Hematopoietic multipotent progenitor cell treated with erythropoietin and hydrocortisone succinate and interleukin-3 and kit ligand, for 6 days (in vitro differentiated cells): Measurements from ENCODE around the gene EGLN3.
"Not testable (repeated sequence)": the region's sequence is repeated elsewhere in the genome, so short reads cannot be mapped to it uniquely, and the experiment has no call there.

Experiments used
- DNase-seq: peaks from one replicate; pipeline ENCODE4 v3.0.0-alpha.2; 2015

EGLN3 gene

DNA sequence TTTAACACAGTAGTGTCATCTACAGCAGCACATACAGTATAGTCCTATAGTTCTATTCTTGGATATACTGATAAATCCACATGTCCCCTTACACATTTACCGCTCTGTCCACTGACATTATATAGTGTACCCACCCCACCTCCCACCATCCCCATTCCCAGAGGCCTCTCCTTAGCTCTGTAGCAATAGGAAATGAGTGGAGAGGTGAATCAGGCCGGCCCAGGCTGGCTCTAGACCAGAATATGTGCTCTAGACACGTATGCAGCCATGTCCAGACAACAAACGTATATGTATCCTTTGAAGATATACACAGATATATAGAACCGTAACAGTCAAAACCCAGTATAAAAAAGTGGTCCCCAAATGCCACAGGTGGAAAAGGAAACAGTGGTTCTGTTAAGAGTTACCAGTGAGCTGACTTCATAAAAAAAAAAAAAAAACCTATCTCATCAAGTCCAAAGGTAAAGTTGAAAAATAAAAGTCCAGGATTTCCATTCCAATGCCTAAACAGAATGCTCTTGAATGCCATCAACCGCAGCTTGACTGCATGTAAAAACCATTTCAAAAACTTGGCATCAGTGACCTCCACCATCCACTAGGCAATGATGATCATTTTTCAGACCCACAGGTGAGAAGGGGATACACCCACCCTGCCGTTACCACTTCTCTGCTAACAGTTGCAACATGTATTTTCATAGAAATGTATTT, 16.7 kb downstream of the EGLN3 start:
- no peak for DNase-seq

DNA sequence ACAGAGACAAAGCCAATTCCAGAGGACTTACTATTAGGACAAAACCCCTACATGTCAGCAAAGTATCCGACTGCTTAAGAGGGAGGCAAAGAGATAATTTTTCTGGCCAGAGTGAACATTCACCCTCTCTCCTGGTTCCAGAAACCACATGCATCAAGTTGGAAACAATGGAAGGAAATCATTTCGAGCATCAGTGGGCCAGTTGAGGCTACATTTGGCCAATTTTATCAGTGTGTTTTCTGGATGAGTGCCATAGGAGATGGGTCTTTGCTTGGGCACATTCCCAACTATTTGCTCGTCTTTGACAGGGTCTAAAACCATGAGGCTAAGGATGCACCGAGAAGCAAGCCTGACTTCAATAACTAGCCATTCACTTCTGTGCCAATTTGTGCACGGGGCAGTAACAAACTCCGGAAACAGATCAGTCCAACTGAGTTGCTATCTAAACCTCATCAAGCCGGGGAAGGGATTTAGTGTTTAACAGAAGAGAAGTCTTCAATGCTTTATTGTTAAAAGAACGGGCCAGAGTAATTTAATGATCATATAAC, 17.4 kb downstream of the EGLN3 start:
- no peak for DNase-seq

DNA sequence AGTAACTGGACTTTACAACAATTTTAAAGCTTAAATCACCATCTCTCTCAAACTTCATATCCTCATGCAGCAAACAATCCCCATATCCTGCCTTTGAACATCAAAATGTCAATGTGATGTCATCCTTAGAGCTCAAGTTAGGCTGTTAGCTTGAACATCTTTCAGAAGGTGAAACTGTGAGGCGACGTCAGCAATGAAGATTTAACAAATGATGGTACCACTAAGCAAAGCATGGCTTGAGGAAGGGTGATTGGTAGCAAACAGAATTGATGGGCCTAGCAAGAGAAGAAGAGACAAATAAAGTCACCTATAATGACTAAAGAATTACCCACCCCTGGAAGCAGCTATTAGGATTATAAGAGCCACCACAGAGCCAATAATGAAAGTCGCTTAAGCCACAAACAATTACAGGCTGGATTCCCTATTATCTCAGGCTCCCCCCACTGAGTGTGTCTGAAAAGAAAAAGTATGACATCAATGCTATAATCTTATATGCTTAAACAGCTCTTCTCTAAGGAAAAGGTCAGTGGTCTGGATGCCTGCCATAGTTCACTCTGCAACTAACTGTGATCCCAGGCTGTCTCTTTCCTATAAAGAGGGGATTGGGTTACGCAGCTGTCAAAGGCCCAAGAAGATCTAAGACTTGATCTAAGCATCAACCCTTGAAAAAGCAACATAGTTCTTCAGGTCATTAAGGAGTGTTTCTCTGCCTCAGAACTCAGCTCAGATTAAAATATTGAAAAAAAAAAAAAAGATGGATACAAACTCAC, 18.1 kb downstream of the EGLN3 start:
- DNase-seq: no peak

DNA sequence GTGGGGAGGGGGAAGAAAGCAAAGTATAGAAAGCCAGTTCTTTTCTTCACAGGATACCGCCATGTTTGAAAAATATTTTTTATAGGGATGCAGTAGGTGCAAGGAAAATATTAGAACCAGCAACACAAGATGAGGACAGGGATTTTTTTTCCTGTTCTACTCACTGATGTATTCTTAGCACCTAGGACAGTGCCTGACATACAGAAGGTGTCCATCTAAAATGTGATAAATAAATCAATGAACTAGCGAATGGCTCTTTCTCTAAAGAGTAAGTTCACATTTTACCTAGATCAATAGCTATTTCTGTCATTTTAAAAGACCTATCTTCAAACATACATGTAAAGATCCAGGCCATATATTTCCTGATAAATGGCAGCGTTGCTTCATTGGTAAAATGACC, 18.8 kb downstream of the EGLN3 start:
- no peak for DNase-seq

DNA sequence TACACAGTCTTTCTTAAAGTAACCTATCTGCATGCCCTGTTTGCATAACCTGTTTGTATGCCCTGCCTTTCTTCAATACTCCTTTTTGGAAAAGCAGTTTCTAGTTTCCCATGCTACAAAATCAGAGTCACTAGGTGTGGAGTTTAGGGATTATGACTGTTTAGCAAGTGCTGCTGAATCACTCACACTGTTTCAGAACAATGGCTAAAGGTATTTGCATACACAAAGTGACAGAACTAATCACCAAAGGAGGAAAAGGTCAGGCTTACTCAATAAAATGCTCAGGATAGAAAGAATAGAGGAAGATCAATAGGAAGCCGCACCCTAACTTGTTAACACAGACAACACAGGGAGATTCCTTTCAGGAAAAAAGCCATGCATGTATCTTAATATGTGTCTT, 19.4 kb downstream of the EGLN3 start:
- no peak for DNase-seq

DNA sequence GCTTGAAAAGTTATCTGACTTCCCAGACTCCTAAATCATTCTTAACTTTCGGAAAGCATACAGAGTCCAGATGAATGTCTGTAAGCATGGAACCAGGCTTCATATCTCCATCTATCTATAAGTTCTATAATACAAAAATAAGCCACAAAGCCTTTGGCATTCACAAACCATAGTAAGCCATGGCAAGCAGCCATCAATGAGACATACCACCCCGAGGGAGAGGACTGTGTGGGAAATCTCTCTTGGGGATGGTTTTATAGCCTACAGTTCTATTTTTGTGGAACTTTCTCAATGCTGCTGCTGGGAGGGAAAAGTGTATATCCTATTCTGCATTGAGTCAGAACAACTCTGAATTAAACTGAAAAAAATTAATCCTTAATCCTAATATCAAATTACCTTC, 20.4 kb downstream of the EGLN3 start:
- DNase-seq: no peak

DNA sequence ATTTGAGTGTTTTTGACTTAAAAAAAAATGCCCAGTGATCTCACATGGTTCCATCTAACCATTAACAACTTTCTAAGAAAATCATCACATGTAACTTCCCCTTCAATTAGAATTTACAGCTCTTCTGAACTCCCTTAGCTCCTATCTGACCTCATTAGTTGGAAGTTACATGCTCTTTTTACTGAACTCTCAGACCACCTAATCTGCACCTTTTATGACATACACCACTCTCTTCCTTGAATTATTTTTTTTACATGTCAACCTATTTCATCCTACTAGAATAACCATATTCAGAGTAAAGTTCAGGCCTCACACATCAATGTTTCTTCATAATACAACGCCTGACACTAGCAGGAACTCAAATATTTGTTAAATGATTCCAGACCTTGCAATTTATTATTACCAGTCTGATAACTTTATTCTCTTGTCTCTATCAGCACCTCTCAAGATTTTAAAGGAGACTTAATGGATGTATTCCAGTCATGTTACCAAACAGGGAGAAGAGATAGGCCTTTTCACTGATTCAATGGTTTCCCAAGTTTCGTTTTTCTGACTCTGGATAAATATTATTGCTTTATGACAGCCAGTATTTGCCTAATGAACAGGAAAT, 21.0 kb downstream of the EGLN3 start:
- DNase-seq: no peak

DNA sequence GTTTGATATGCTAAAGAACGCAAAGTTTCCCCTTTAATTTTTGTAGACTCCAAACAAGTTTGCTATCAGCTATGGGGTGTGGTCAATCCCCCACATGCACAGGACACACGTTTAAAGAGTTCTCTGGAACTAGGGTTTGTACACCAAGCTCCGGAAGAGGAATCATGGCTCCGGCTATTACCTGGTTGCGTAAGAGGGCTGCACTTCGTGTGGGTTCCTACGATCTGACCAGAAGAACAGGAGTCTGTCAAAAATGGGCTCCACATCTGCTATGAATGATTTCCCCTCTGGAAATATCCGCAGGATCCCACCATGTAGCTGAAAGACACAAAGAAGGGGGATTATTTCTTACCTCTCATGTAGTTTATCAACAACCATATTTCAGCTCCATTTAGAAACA, 22.0 kb downstream of the EGLN3 start:
- DNase-seq: no peak

DNA sequence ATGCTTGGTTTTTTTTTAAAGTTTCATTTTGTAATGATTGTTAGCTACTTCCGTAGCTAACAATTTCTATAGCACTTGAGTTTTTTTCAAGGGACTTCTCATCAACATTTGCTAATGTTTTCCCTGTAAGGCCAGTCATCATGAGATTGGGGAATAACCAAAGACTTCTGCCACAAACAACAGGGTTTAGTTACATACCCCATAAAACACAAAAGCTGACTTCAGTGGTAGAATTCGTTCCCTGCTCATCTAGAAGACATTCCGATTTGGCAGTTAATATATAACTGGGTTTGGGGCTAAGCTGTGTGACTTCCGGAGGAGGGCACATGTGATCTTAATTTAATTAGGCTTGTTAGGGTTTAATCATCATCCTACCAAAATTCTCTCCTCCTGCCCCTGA, 22.9 kb downstream of the EGLN3 start:
- DNase-seq: no peak

DNA sequence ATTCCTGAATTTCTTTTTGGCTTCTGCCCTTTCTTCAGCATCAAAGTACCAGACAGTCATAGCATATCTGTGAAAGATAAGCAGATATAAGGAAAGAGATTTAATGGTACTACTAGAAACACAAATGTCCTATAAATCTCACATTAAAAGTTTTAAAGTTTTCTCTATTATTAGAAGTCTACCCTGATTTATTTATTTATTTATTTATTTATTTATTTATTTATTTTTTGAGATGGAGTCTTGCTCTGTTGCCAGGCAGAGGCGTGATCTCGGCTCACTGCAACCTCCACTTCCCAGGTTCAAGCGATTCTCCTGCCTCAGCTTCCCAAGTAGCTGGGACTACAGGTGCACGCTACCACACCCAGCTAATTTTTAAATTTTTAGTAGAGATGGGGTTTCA, 23.9 kb downstream of the EGLN3 start:
- DNase-seq: not testable (repeated sequence)

DNA sequence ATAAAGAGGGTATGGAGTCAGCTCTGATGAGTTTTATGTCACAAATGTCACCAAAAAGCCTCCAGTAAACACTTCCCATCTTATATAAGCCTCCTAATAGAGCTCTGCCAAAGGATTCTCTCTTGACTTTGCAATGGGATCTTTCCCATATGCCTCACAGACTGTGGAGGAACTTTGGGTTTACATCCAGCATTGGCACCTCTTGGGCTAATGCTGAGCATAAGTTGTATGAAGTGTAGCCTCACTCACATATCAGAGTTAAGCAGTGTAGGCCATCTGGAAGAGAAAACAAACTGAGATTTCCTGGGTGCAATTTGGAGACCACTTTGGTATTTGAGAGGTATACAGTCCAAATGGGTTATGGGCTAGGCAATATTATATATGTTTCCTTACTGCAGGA, 24.9 kb downstream of the EGLN3 start:
- DNase-seq: no peak

DNA sequence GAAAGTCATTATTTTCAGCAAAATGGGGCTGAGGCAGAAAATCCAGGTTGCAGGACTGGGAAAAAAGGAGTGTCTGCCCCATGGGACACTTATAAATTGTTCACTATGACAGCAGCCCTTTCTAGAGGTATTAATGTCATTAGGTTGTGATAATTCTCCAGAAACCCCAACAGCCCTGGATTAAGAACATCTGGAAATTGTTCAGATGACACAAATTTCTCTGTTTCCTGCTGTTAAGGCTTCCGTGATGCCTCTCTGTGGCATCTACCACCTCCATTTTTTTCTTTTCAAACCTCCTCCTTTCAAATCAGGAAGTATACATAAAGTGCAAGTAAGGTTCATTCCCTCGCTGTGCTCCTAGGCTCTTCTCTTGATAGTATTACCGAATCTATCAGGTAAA, 25.6 kb downstream of the EGLN3 start:
- no peak for DNase-seq

DNA sequence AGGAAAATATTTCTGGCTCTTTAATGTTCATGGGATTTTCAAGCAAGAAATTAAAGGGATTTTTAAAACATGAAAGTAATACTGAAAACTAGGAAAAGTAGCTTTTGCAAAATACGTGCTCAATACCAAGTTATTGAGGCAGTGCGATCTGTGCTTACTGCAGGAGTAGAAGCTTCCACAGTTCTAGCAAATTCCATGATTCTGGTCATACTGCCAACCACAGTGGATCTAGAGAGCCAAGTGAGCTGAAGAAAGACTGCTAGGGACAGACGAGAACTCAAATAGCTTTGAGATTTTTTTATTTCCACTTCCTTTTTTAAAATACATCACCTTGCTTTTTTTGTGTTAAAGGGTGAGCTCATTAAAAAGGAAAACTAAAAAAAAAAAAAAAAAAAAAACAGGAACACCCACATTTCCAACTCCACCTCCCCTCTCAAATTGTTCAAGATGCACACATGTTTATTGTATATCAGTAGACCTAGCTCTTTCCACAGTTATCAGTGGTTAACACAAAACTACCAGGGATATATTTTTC, 26.2 kb downstream of the EGLN3 start:
- DNase-seq: no peak

DNA sequence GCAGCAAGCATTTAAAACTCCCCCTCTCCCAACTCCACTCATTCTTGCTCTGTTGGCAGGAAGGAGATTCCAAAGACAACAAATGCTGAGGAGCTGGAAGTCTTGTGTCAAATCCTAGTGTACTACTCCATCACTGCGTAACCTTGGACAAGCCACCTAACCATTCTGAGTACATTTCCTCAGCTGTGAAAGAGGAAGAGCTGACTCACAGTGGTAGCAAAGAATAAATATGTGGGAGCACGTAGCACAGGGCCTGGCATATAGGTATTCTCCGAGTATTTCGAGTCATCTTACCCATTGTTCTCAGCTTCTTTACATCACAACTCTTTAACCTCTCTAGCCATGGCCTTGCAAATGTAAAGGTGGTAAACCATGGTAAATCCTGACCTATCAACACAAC, 28.7 kb downstream of the EGLN3 start:
- DNase-seq: no peak

DNA sequence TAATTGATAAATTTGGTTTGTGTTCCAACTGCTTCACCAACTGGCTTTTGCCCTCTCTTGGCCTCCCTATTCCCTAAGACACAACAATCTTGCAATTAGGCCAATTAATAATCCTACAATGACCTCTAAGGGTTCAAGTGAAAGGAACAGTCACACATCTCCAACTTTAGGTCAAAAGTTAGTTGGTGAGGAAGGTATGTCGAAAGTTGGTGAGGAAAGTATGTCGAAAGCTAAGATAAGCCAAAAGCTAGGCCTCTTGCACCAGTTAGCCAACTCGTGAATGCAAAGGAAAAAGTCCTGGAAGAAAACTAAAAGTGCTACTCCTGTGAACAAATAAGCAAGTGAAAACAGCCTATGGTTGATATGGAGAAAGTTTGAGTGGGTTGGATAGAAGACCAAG, 32.6 kb downstream of the EGLN3 start:
- DNase-seq: no peak

DNA sequence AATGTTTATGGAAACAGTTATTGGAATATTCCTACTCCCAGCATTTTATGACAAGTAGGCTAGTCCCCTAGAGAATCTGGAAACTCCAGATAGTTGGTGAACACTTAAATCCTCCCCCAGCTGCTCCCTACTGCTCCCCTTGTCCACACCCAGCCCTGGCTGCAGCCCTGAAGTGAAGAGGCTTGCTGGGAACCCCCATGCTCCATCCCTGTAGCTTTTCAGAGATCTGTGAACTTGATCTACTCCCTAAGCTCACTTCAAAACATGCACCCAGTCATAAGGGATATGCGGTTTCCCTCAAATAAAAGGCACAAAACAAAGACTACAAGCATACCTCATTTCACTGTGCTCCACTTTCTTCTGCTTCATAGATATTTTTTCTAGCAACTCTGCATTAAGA, 33.2 kb downstream of the EGLN3 start:
- DNase-seq: peak; percentile 42

DNA sequence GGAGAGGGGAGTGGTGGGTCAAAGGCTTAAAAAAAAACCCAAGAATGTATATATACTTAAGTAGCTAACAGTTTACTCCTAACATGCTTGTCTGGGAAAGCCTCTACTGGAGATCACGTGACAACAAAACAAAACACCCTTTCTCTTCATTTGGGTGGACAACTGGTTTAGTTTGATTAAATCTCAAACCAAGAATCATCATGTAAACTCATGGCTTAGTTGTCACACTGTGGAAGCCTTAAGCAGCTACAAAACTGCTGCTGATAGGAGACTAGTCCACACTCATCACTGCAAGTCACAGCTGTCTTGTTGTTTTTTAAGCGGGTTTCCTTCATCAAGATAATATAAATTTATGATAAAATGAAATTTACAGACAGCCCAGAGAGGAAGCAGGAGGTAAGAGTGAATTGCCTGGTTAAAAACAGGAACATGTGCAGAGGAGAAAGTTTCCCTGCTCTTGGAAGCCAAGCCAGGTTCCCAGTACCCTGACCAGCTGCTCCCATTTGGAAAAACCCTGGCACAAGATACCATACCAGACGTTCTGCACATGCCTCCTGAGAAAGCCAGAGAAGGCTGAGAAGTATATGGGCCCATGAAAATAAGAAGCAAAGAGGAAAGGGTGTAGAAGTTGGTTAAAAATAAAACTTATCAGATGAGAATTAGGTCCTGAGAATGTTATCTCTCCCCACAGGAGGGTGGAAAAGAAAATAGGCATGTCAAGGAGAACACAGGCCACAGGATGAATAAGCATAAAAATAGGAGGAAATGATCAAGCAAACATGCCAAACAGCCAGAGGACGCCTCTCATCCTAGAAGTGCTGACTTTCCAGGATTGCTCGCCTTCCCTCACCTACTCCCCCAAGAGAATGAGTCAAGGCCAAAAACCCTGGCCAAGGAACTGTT, 34.0 kb downstream of the EGLN3 start:
- DNase-seq: peak; percentile 73

DNA sequence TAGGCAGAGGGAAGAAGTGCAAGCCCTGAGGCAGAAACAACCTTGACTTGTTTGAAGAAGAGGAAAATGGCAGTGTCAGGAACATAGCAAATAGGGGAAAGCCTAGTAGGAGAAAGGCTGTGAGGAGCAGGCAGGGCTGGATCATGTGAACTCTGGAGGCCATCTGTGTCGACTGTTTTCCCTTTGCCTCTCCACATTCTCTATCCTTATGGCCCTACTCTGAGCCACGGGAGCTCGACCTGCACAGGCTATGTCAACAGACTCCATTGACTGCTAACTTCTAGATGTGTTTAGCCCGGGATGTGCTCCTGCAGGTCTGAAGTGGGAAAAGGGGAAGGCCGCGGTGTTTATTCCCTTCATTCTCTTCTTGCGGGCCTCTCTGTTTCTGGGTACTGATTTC, 35.2 kb downstream of the EGLN3 start:
- no peak for DNase-seq

DNA sequence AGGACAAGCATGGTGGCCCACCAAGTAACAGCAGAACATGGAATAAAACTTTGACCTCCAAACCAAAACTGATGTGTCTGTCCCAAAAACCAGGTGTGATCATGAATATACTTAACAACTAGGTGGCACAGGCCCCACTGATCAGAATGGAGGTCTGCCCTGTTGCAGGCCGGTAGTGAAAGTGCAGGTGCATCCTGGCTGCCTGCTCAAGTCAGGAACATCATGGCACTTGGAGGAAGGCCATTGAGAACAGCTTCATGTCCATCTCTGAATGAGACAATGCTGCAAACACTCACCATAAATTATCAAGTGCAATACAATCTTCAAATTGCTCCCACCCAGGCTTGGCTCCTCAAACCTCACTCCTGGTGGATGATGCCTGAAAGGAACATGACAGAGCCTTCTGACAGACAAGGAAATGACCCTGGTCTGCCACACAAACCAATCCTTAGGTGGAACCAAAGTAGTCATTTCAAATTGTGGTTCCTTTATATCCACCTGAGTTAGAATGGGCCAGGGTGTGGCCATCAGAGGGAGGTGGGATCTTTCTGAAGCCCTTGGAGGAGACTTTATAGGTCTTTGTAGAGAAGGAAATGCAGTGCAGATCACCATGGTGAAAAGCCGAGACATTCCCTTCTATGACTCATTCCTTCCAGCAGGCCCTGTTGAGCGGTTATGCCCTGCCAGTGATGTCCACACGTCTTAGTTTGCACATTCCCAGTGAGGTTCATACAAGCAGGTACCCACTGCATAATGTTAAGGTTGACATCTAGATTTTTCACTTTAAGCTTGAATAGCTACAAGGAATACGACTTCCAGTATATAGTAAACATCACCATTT, 36.0 kb downstream of the EGLN3 start:
- DNase-seq: peak; percentile 23

DNA sequence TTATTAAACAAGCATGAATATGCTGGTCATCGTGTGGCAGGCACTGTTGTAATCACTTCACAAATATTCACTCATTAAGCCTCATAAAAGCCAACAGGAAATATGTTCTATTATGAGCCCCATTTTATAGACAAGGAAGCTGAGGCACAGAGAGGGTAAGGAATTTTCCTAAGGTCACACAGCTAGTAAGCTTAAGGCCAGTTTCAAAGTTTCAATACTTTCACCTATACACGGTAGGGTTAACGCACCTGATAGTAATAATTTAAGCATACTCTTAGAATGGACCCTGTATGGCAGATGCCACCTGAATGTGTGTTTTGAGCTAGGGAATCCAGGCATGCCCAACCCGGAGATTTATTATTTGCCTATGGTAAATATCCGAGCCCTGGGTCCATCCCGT, 39.8 kb downstream of the EGLN3 start:
- no peak for DNase-seq

DNA sequence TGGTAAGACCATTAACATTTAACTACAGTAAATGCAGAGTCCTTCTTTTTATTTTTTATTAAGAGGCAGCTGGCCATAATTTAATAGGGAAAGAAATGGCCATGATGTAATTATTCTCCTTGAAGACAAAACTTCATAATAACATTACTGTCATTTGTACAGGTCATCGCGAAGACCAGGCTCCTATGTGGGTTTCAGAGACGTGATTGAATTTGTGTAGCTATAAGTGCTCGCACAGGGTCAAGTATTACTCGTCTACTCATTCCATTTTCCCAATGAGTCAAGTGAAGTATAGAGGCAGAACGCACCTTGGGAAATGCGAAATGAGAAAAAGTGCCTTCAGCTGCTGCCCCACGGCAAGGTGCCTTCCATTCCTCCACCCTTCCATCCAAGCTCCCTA, 40.4 kb downstream of the EGLN3 start:
- no peak for DNase-seq
